ENCODE results near the gene FN3KRP. TPM values are rescaled to one million over a fixed set of nuclear protein-coding genes. Genes with fewer than 3 reads are reported as not detected.
A peak's percentile ranks its signal among the peaks of the same experiment; 100 is the strongest.

Gene FN3KRP
- total and polyA plus RNA-seq, 4 donors: 17.3 to 27.6 (median 23.6) TPM

DNA sequence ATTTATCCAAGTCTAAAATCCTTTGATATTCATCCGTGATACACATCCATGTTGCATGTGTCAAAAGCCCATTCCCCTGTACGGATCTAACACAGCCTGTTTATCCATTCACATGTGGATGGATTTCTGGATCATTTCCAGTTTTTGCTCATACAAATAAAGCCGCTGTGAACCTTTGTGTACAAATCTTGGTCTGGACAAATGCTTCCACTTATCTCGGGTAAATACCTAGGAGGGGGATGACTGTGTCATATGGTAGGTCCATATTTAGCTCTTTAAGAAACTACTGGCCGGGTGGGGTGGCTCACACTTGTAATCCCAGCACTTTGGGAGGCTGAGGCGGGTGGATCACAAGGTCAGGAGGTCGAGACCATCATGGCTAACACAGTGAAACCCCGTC, 29.0 kb downstream of the FN3KRP start:
- Histone ChIP-seq H3K4me3 (no peak overlapping the region), H3K36me3 (ENCODE audit: control insufficient read depth in 4 of 4, insufficient read depth in 4 of 4, low read length in 4 of 4) (peaks cover 10 to 31% (median 14%) of the 10 kb centered on the region in 4 donors), H3K9ac (ENCODE audit: insufficient read depth in 1 of 2, low read length in 2 of 2) (no peak overlapping the region), H3K9me3 (ENCODE audit: control insufficient read depth in 4 of 4, insufficient read depth in 3 of 4, low read length in 3 of 4) (peaks cover 0 to 10% (median 4%) of the 10 kb centered on the region in 4 donors), H3K27ac (ENCODE audit: low read depth in 1 of 2, low read length in 1 of 2) (no peak overlapping the region), H3K27me3 (ENCODE audit: control insufficient read depth in 3 of 3, insufficient read depth in 3 of 3, low read length in 2 of 3) (no peaks in the 10 kb centered on the region), H3K4me1 (ENCODE audit: control insufficient read depth in 5 of 5, insufficient read depth in 5 of 5, low read length in 5 of 5) (peaks cover 0 to 2% (median 0%) of the 10 kb centered on the region in 5 donors)
- TF ChIP-seq, protein P1, sequence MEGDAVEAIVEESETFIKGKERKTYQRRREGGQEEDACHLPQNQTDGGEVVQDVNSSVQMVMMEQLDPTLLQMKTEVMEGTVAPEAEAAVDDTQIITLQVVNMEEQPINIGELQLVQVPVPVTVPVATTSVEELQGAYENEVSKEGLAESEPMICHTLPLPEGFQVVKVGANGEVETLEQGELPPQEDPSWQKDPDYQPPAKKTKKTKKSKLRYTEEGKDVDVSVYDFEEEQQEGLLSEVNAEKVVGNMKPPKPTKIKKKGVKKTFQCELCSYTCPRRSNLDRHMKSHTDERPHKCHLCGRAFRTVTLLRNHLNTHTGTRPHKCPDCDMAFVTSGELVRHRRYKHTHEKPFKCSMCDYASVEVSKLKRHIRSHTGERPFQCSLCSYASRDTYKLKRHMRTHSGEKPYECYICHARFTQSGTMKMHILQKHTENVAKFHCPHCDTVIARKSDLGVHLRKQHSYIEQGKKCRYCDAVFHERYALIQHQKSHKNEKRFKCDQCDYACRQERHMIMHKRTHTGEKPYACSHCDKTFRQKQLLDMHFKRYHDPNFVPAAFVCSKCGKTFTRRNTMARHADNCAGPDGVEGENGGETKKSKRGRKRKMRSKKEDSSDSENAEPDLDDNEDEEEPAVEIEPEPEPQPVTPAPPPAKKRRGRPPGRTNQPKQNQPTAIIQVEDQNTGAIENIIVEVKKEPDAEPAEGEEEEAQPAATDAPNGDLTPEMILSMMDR (IDR thresholded peaks at IDR 0.05; ENCODE audit: control extremely low read depth, extremely low read depth): no peak
- DNase-seq (no peak), ATAC-seq (ENCODE audit: insufficient read depth, low FRiP score) (no peak)
- WGBS, 2 donors: 68 to 83% methylated on average over 8 of the region's 8 CpGs

DNA sequence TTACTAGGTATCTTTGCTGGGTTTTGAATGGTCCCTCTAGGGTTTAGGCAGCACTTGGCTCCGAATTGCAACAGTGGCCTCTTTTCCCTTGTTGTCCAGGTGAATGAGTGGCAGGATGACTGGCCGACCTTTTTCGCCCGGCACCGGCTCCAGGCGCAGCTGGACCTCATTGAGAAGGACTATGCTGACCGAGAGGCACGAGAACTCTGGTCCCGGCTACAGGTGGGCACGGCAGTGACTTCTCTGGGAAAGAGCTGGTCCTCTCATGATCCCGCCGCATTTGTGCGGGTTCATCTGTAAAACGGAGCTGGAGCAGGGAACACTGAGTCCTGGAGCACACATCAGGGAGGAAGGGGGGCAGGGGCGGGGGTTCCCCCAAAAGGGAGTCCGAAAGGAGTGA, 32.2 kb downstream of the FN3KRP start:
- DNase-seq: no peak
- TF ChIP-seq, protein P1 (IDR thresholded peaks at IDR 0.05; ENCODE audit: control extremely low read depth, extremely low read depth): no peak

DNA sequence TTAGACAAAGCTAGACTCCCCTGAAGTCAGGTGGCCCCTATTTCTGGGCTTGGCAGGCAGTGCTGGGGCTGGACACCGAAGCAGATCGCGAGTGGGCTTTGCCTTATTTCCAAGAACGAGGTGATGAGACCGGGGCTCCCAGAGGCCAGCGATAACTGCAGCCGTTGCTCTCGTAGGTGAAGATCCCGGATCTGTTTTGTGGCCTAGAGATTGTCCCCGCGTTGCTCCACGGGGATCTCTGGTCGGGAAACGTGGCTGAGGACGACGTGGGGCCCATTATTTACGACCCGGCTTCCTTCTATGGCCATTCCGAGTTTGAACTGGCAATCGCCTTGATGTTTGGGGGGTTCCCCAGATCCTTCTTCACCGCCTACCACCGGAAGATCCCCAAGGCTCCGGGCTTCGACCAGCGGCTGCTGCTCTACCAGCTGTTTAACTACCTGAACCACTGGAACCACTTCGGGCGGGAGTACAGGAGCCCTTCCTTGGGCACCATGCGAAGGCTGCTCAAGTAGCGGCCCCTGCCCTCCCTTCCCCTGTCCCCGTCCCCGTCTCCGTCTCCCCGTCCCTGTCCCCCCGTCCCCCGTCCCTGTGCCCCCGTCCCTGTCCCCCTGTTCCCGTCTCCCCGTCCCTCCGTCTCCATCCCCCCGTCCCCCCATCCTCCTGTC, 33.9 kb downstream of the FN3KRP start:
- H3K9me3 ChIP-seq (ENCODE audit: control insufficient read depth in 4 of 4, insufficient read depth in 3 of 4, low read length in 3 of 4): peaks cover 0 to 3% (median 0%) of the 10 kb centered on the region in 4 donors
- TF ChIP-seq, protein P1 (IDR thresholded peaks at IDR 0.05; ENCODE audit: control extremely low read depth, extremely low read depth): no peak
- DNase-seq (peak in 2 of 3 donors; percentile 9 to 21), ATAC-seq (ENCODE audit: insufficient read depth, low FRiP score) (no peak)
- H3K36me3 ChIP-seq (ENCODE audit: control insufficient read depth in 4 of 4, insufficient read depth in 4 of 4, low read length in 4 of 4): peaks cover 0 to 9% (median 0%) of the 10 kb centered on the region in 4 donors
- no peak overlapping the region for H3K4me3 ChIP-seq
- 58 to 71% methylated on average over 37 to 40 of the region's 40 CpGs for WGBS, 2 donors
- H3K4me1 ChIP-seq (ENCODE audit: control insufficient read depth in 5 of 5, insufficient read depth in 5 of 5, low read length in 5 of 5): peaks cover 4 to 8% (median 7%) of the 10 kb centered on the region in 5 donors
- no peaks in the 10 kb centered on the region for H3K27me3 ChIP-seq (ENCODE audit: control insufficient read depth in 3 of 3, insufficient read depth in 3 of 3, low read length in 2 of 3)
- H3K27ac ChIP-seq (ENCODE audit: low read depth in 1 of 2, low read length in 1 of 2): peak overlapping the region in 1 of 2 donors; percentile 20
- H3K9ac ChIP-seq (ENCODE audit: insufficient read depth in 1 of 2, low read length in 2 of 2): no peak overlapping the region

More for the DNA sequence above, 32.2 kb downstream of the FN3KRP start:
- H3K27ac ChIP-seq (ENCODE audit: low read depth in 1 of 2, low read length in 1 of 2): no peak overlapping the region
- 93 to 97% methylated on average over 16 of the region's 16 CpGs for WGBS, 2 donors
- peaks cover 0 to 10% (median 0%) of the 10 kb centered on the region in 4 donors for H3K36me3 ChIP-seq (ENCODE audit: control insufficient read depth in 4 of 4, insufficient read depth in 4 of 4, low read length in 4 of 4)
- H3K27me3 ChIP-seq (ENCODE audit: control insufficient read depth in 3 of 3, insufficient read depth in 3 of 3, low read length in 2 of 3): no peaks in the 10 kb centered on the region
- no peak for ATAC-seq (ENCODE audit: insufficient read depth, low FRiP score)
- peaks cover 4 to 8% (median 7%) of the 10 kb centered on the region in 5 donors for H3K4me1 ChIP-seq (ENCODE audit: control insufficient read depth in 5 of 5, insufficient read depth in 5 of 5, low read length in 5 of 5)
- no peak overlapping the region for H3K9ac ChIP-seq (ENCODE audit: insufficient read depth in 1 of 2, low read length in 2 of 2)
- no peak overlapping the region for H3K4me3 ChIP-seq
- H3K9me3 ChIP-seq (ENCODE audit: control insufficient read depth in 4 of 4, insufficient read depth in 3 of 4, low read length in 3 of 4): peaks cover 0 to 3% (median 0%) of the 10 kb centered on the region in 4 donors

Measured in lung (tissue), 12 donors.